Keratinocyte (primary cell): ENCODE measurements around the gene NCAM2. TPM values are rescaled to one million over a fixed set of nuclear protein-coding genes. Genes with fewer than 3 reads are reported as not detected.

ENCODE experiments used
- DNase-seq: peaks from one replicate; pipeline ENCODE4 v3.0.0-alpha.2; 2011; ENCODE audit warnings: low read depth, missing footprints, low spot score
- FAIRE-seq: peaks from 2 replicates; lab custom pipeline; 2011; peaks lifted over from hg19 to GRCh38; lab: Jason Lieb, UNC
- H2AFZ ChIP-seq: 2 replicates; pipeline ENCODE4 v1.6.0; 2012; ENCODE audit warnings: low read length, control low read depth, inconsistent platforms; ENCODE audit not compliant: control insufficient read depth
- H3K27ac ChIP-seq: 2 replicates; pipeline ENCODE4 v1.5.1; 2011; ENCODE audit warnings: low read length; ENCODE audit not compliant: control insufficient read depth, insufficient read depth
- H3K27me3 ChIP-seq: 3 replicates; pipeline ENCODE4 v1.6.0; 2011; ENCODE audit warnings: low read length; ENCODE audit not compliant: control insufficient read depth, insufficient read depth; ENCODE audit errors: extremely low read depth
- H3K36me3 ChIP-seq, 2 experiments: 2 replicates in 1 of 2; 3 replicates in 1 of 2; pipeline ENCODE4 v1.5.1; 2011; ENCODE audit warnings: low read length in 2 of 2, mild to moderate bottlenecking in 1 of 2; ENCODE audit not compliant: control insufficient read depth in 2 of 2, insufficient read depth in 2 of 2; ENCODE audit errors: extremely low read depth in 1 of 2
- H3K4me1 ChIP-seq: 3 replicates; pipeline ENCODE4 v1.5.1; 2011; ENCODE audit warnings: low read length; ENCODE audit not compliant: control insufficient read depth, insufficient read depth; ENCODE audit errors: extremely low read depth
- H3K4me2 ChIP-seq: 3 replicates; pipeline ENCODE4 v1.6.0; 2011; ENCODE audit warnings: low read depth, low read length; ENCODE audit not compliant: control insufficient read depth, insufficient read depth; ENCODE audit errors: extremely low read depth
- H3K4me3 ChIP-seq, 3 experiments: fragments of 200-600 bp in 1 of 3; sonication (generic) in 1 of 3; 2 replicates in 2 of 3; 3 replicates in 1 of 3; pipeline ENCODE4 v1.5.1; 2011 to 2016; ENCODE audit warnings: low read length in 3 of 3, mild to moderate bottlenecking in 3 of 3, control low read depth in 2 of 3, inconsistent platforms in 1 of 3, low read depth in 1 of 3, mixed read lengths in 1 of 3, mixed run types in 1 of 3, moderate library complexity in 1 of 3; ENCODE audit not compliant: control insufficient read depth in 2 of 3, insufficient read depth in 2 of 3; ENCODE audit errors: extremely low read depth in 1 of 3
- H3K79me2 ChIP-seq: 2 replicates; pipeline ENCODE4 v1.6.0; 2012; ENCODE audit warnings: low read length; ENCODE audit not compliant: control insufficient read depth, insufficient read depth
- H3K9ac ChIP-seq: 3 replicates; pipeline ENCODE4 v1.6.0; 2011; ENCODE audit warnings: low read length; ENCODE audit not compliant: control insufficient read depth, insufficient read depth; ENCODE audit errors: extremely low read depth
- H3K9me1 ChIP-seq: 3 replicates; pipeline ENCODE4 v1.6.0; 2011; ENCODE audit warnings: low read length; ENCODE audit not compliant: control insufficient read depth, insufficient read depth; ENCODE audit errors: extremely low read depth
- H3K9me3 ChIP-seq: 2 replicates; pipeline ENCODE4 v1.5.1; 2012; ENCODE audit warnings: low read depth, low read length; ENCODE audit not compliant: control insufficient read depth
- H4K20me1 ChIP-seq: 3 replicates; pipeline ENCODE4 v1.6.0; 2011; ENCODE audit warnings: low read length; ENCODE audit not compliant: control insufficient read depth, insufficient read depth; ENCODE audit errors: extremely low read depth
- EZH2 ChIP-seq: IDR thresholded peaks from one replicate; pipeline ENCODE4 v1.6.1; 2012; ENCODE audit warnings: inconsistent platforms, mild to moderate bottlenecking, low read length, moderate library complexity
- dilution Hi-C: fragments of 300-500 bp; cut with MboI; formaldehyde crosslinking; loops from one replicate; pipeline ENCODE4 v1.7.0; 2020; ENCODE audit warnings: low sequenced_read_pairs; ENCODE audit not compliant: extremely low pct_ligation_motif_present
- polyA plus RNA-seq, 5 experiments: library from polyadenylated mRNA; depleted of rRNA in 3 of 5; stranded (reverse) in 3 of 5; stranded (forward) in 1 of 5; unstranded in 1 of 5; fragments of >200 nt; gene quantifications; 1 replicate in 1 of 5; 2 replicates in 3 of 5; 3 replicates in 1 of 5; pipeline versions ENCODE4 v1.2.1 to v1.2.3, GENCODE V29; 2011 to 2012; ENCODE audit warnings: missing spikeins in 2 of 5, low read depth in 1 of 5, low replicate concordance in 1 of 5
- TF ChIP-seq, protein P1 (sequence below), 3 experiments: IDR thresholded peaks in 1 of 3; conservative IDR thresholded peaks in 1 of 3; optimal IDR thresholded peaks in 1 of 3; 2 replicates in 2 of 3; 3 replicates in 1 of 3; pipeline versions ENCODE3 to v1.5.1; 2011; ENCODE audit warnings: low read length in 3 of 3, mild to moderate bottlenecking in 3 of 3, moderate library complexity in 2 of 3, control low read depth in 1 of 3, inconsistent platforms in 1 of 3; ENCODE audit not compliant: insufficient read depth in 2 of 3; ENCODE audit errors: extremely low read depth in 1 of 3

Gene NCAM2
- polyA plus RNA-seq, 1 donor (not counting 4 experiments of a cell fraction or from before 2014, with no cell fraction given) = 0.16 TPM

DNA sequence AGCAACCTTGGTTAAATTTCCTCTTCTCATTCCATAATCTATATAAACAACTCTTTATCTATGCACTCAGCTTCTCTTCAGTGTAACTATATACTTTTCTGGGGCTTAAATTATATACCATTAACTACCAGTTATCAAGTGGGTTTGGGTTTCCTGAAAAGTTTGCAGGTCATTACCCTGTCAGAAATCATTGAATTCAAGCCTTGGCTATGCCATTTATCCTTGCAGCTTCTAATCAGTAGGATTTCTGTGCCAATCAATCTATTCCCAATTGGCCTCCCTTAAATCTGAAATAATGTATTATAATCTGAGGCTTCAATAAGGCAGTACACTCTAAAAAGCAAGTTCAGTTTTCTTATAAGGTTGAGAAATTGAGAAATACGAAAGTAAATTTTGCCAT lies 466.5 kb downstream of the NCAM2 start:
- Histone ChIP-seq H3K9me1 (no peaks in the 10 kb centered on the region), H3K4me1 (no peaks in the 10 kb centered on the region), H3K4me2 (no peak overlapping the region), H3K79me2 (no peaks in the 10 kb centered on the region), H3K27me3 (no peaks in the 10 kb centered on the region), H4K20me1 (no peaks in the 10 kb centered on the region), H3K27ac (no peak overlapping the region), H2AFZ (no peak overlapping the region), H3K9me3 (no peaks in the 10 kb centered on the region), H3K36me3 (no peaks in the 10 kb centered on the region), H3K4me3 (no peak overlapping the region), H3K9ac (no peak overlapping the region)
- DNase-seq = no peak
- TF ChIP-seq EZH2 = no peak
- TF ChIP-seq, protein P1, sequence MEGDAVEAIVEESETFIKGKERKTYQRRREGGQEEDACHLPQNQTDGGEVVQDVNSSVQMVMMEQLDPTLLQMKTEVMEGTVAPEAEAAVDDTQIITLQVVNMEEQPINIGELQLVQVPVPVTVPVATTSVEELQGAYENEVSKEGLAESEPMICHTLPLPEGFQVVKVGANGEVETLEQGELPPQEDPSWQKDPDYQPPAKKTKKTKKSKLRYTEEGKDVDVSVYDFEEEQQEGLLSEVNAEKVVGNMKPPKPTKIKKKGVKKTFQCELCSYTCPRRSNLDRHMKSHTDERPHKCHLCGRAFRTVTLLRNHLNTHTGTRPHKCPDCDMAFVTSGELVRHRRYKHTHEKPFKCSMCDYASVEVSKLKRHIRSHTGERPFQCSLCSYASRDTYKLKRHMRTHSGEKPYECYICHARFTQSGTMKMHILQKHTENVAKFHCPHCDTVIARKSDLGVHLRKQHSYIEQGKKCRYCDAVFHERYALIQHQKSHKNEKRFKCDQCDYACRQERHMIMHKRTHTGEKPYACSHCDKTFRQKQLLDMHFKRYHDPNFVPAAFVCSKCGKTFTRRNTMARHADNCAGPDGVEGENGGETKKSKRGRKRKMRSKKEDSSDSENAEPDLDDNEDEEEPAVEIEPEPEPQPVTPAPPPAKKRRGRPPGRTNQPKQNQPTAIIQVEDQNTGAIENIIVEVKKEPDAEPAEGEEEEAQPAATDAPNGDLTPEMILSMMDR (optimal IDR thresholded peaks at IDR 0.05 in 1 of 3, IDR thresholded peaks at IDR 0.05 in 1 of 3, conservative IDR thresholded peaks at IDR 0.05 in 1 of 3; ENCODE audit: extremely low read depth in 1 of 3, insufficient read depth in 2 of 3, low read length in 3 of 3) = no peak
- dilution Hi-C loops = no loop called here
- FAIRE-seq = no peak

DNA sequence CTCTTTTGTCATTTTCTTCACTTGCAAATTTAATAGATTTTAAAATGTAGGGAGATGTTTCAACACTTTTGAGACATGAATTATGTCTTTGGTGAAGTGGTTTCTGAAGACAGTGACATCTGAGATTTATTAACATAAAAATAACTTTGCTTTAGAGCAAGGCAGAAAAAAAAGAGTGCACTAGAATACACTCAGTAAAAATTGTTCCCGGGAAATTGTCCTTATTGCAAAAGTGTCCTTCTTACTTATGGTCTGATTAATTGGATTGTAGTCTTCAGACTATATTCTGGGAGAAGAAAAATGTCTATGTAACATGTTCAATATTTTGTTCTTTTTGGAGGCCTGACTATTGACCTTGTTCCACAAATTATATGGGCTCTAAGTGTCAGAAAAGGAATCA lies 468.5 kb downstream of the NCAM2 start:
- dilution Hi-C loops = no loop called here
- no peak for FAIRE-seq
- H3K36me3 ChIP-seq = no peaks in the 10 kb centered on the region
- no peak for DNase-seq
- H2AFZ ChIP-seq = no peak overlapping the region
- no peak overlapping the region for H3K4me3 ChIP-seq
- no peaks in the 10 kb centered on the region for H3K4me1 ChIP-seq
- no peaks in the 10 kb centered on the region for H4K20me1 ChIP-seq
- no peaks in the 10 kb centered on the region for H3K9me3 ChIP-seq
- no peaks in the 10 kb centered on the region for H3K9me1 ChIP-seq
- no peaks in the 10 kb centered on the region for H3K79me2 ChIP-seq
- H3K27me3 ChIP-seq = no peaks in the 10 kb centered on the region
- H3K27ac ChIP-seq = no peak overlapping the region
- TF ChIP-seq, protein P1 (optimal IDR thresholded peaks at IDR 0.05 in 1 of 3, IDR thresholded peaks at IDR 0.05 in 1 of 3, conservative IDR thresholded peaks at IDR 0.05 in 1 of 3; ENCODE audit: extremely low read depth in 1 of 3, insufficient read depth in 2 of 3, low read length in 3 of 3) = no peak
- TF ChIP-seq EZH2 = no peak
- H3K4me2 ChIP-seq = no peak overlapping the region
- no peak overlapping the region for H3K9ac ChIP-seq
